ENCODE measurements around the gene CUEDC1. TPM values are rescaled to one million over a fixed set of nuclear protein-coding genes. Genes with fewer than 3 reads are reported as not detected.

The CUEDC1 gene
- total RNA-seq (2014; rRNA removed; shearing (Covaris generic)) = 5.0 and 7.0 TPM in 2 replicates

GRCh38 chr17:57955183-57955931 lies at the start of gene CUEDC1:
CUEDC1 (minus strand) TSS chr17:57955412; CDS start chr17:57885564, 69,848 bp downstream.
- DNase-seq (ENCODE audit: low read depth) = peak; percentile 69

GRCh38 chr17:58004060-58004459 lies 48.8 kb upstream of the CUEDC1 start:
- DNase-seq (ENCODE audit: low read depth) = no peak

- no peak for DNase-seq (ENCODE audit: low read depth)
These were observed 47.8 kb upstream of the CUEDC1 start for GRCh38 chr17:58002973-58003372.

GRCh38 chr17:58002154-58002948 lies 47.1 kb upstream of the CUEDC1 start:
- no peak for DNase-seq (ENCODE audit: low read depth)

- no peak for DNase-seq (ENCODE audit: low read depth)
These were observed 46.4 kb upstream of the CUEDC1 start for GRCh38 chr17:58001461-58002124.

GRCh38 chr17:57999496-58000017 lies 44.3 kb upstream of the CUEDC1 start:
- DNase-seq (ENCODE audit: low read depth) = peak; percentile 23

GRCh38 chr17:57999010-57999495 lies 43.8 kb upstream of the CUEDC1 start:
- DNase-seq (ENCODE audit: low read depth) = no peak

- DNase-seq (ENCODE audit: low read depth) = no peak
These were observed 42.0 kb upstream of the CUEDC1 start for GRCh38 chr17:57997085-57997809.

- peak; percentile 62 for DNase-seq (ENCODE audit: low read depth)
These were observed 40.1 kb upstream of the CUEDC1 start for GRCh38 chr17:57995076-57995956.

- DNase-seq (ENCODE audit: low read depth) = no peak
These were observed 39.2 kb upstream of the CUEDC1 start for GRCh38 chr17:57994436-57994835.

GRCh38 chr17:57993471-57994365 lies 38.5 kb upstream of the CUEDC1 start:
- no peak for DNase-seq (ENCODE audit: low read depth)

GRCh38 chr17:57991537-57991936 lies 36.3 kb upstream of the CUEDC1 start:
- no peak for DNase-seq (ENCODE audit: low read depth)

GRCh38 chr17:57990037-57990436 lies 34.8 kb upstream of the CUEDC1 start:
- DNase-seq (ENCODE audit: low read depth) = no peak

GRCh38 chr17:57988301-57989250 lies 33.4 kb upstream of the CUEDC1 start:
- DNase-seq (ENCODE audit: low read depth) = peak; percentile 73

- peak; percentile 82 for DNase-seq (ENCODE audit: low read depth)
These were observed 32.5 kb upstream of the CUEDC1 start, which contains the start of gene VEZF1 for GRCh38 chr17:57987581-57988300. VEZF1 (minus strand) TSS chr17:57988254; CDS start chr17:57988111, 143 bp downstream.

- DNase-seq (ENCODE audit: low read depth) = peak; percentile 75
These were observed 31.8 kb upstream of the CUEDC1 start for GRCh38 chr17:57986841-57987580.

GRCh38 chr17:57985675-57985974 lies 30.4 kb upstream of the CUEDC1 start:
- peak; percentile 59 for DNase-seq (ENCODE audit: low read depth)

Measured in Daoy (cell line).